Uterine smooth muscle cell (primary cell): ENCODE data around the gene GNG3. TPM values are rescaled to one million over a fixed set of nuclear protein-coding genes. Genes with fewer than 3 reads are reported as not detected.

ENCODE experiments used
- total RNA-seq: library from RNA; depleted of rRNA; stranded (reverse); fragments of >200 nt; gene quantifications from 2 replicates; pipeline ENCODE4 v1.2.3, GENCODE V29; 2014

GNG3 gene
- not detected in 2 replicates for total RNA-seq

DNA sequence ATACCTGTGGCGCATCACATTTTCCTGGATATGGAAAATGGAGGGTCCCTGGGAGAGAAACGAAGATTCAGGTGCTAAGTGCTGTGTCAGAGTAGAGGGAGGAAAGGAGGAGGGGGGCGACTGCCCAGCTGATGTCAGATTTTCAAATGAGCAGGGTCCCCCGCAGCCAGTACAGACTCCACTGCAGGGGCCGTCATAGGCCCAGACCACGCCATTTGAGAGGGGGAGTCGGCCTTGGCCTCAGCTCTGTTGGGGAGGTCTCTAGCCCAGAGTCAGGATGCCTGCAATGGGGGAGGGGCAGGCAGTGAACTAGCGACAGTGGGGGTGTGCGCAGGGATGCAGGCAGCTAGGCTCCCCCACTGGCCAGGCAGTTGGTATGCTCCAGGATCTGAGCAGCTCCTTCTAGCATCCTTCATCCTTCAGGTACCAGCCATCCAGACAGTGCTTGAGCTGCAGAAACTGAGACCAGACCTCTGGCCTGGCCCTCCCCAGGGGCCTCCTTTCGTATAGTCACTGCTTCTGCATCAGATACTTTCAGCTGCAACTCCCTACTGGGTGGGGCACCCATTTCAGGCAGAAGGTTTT is at the start of gene GNG3, which contains the start of gene BSCL2:
Gene GNG3 (plus strand): TSS at position 400 of the 585 bp plus-strand sequence. CDS start 620 bp downstream, outside the sequence.
Gene BSCL2 (minus strand): TSS at position 148 of the 585 bp plus-strand sequence. CDS start 229 bp downstream, outside the sequence.

DNA sequence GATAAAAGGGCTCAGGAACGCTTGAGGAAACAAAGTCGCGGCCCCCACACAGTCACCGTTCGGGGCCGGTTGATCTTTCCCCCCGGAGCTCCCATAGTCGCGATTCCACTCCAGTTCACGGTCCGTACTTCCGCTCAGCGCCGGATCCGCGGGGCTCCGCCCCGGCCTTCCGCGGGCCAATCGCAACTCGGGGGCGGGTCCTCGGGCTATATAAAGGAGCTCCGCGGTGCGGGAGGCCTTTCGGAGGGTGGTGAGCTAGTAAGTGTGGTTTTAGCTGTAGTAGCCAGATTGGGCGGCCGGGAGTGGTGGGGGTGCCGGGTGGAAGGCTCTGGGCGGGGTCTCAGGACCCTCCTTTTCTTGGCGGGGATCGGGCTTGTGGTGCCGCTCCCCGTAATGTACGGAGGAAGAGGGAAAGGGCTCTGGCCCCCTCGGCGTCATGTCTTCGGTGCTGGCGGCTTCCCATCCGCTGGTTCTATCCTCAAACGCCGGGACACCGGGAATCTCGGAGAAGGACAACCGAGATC is 42.3 kb upstream of the GNG3 start, which contains the start of the genes C11orf98 and CSKMT:
Gene C11orf98 (minus strand): TSS at position 136 of the 524 bp plus-strand sequence. CDS start 41 bp downstream, at position 95.
Gene CSKMT (plus strand): TSS at position 238 of the 524 bp plus-strand sequence. CDS start 568 bp downstream, outside the sequence.

DNA sequence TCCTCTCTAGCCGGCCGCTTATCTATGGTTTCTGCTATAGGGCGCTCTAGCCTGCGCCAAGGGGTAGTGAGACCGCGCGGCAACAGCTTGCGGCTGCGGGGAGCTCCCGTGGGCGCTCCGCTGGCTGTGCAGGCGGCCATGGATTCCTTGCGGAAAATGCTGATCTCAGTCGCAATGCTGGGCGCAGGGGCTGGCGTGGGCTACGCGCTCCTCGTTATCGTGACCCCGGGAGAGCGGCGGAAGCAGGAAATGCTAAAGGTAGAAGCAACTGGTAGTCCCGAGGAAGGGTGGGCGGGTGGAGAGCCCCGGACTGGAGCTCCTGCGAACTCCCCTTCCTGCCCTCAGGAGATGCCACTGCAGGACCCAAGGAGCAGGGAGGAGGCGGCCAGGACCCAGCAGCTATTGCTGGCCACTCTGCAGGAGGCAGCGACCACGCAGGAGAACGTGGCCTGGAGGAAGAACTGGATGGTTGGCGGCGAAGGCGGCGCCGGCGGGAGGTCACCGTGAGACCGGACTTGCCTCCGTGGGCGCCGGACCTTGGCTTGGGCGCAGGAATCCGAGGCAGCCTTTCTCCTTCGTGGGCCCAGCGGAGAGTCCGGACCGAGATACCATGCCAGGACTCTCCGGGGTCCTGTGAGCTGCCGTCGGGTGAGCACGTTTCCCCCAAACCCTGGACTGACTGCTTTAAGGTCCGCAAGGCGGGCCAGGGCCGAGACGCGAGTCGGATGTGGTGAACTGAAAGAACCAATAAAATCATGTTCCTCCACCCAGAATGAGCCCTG is 35.7 kb upstream of the GNG3 start, which contains the start of the genes LBHD1 and UQCC3:
Gene LBHD1 (minus strand): TSS at position 660 of the 782 bp plus-strand sequence. CDS start 2,236 bp downstream, outside the sequence.
Gene UQCC3 (plus strand): TSS at position 66 of the 782 bp plus-strand sequence. CDS start 73 bp downstream, at position 139.

DNA sequence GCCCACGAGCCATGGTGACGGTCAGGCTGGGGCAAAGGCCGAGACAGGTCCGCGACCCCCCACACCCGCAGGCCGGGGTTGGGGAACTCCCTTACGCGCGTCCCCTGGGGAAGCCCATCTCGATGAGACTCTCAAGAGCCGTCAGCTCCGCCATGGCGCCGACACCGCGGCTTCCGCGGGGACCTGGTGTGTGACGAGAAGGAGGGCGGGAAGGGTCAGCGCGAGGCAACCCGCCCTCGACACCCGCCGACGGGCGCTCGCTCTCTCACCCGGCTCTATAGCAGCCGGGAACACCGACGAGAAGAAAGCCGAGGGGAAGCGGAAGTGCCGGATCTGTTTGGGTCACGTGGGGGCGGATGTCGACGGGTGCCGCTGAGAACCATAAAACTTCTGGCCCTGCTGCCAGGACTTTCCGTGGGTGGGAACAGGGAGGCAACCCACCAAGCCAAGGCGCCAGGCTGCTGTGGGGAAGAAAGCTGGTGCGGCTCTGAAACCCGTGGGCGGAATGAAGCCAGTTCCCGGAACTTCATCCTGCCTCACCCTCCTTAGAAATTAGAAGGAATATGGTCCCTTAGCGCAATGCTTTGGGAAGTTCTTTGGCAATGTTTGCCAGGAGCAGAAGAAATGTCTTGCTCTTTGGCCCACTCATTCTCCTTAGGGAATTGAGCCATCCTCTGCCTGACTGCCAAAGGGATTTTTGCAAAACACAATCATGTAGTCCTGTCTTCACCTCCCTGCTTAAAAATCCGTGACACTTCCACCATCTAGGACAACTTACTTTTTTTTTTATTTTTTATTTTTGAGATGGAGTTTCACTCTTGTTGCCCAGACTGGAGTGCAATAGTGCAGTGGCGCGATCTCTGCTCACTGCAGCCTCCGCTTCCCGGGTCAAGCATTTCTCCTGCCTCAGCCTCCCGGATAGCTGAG is 28.4 kb upstream of the GNG3 start, which contains the start of gene UBXN1:
Gene UBXN1 (minus strand): TSS at position 304 of the 927 bp plus-strand sequence. CDS start 150 bp downstream, at position 154.

DNA sequence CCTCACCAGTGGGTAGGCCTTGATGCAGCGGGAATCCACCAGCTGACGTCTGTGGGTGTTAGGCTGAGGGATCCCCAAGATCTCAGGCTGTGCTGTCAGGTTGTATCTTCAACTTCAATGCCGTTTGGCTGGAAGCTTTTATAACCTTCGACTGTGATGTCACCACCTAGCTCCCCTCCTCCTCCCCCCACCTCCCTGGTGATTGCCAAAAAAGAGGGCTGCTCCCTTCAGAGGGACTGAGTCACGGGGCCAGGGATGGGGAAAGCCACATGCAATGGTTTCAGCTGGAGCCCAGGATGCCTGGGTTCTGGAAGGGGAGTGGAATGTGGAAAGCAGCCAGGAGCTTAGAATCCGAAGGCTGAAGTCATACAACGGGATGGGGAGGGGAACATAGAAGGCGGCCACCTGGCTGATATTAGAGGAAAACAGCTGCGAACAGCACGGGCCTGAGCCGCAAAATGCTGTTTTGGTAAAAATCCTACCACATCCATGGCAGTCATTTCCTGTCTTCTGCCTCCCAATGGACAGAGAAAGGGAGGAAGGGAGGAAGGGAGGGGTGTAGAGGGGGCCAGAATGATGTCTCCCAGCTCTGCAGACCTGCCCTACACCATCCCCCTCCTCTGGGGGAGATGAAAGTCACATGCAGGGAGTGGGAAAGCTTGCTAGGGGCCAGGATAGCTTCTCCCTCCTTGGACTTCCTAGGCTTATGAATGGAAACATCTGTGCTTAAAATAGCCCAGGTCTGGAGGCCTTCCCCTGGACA is 17.9 kb upstream of the GNG3 start, which contains the start of gene LRRN4CL:
Gene LRRN4CL (minus strand): TSS at position 110 of the 763 bp plus-strand sequence. CDS start 1,022 bp downstream, outside the sequence.

DNA sequence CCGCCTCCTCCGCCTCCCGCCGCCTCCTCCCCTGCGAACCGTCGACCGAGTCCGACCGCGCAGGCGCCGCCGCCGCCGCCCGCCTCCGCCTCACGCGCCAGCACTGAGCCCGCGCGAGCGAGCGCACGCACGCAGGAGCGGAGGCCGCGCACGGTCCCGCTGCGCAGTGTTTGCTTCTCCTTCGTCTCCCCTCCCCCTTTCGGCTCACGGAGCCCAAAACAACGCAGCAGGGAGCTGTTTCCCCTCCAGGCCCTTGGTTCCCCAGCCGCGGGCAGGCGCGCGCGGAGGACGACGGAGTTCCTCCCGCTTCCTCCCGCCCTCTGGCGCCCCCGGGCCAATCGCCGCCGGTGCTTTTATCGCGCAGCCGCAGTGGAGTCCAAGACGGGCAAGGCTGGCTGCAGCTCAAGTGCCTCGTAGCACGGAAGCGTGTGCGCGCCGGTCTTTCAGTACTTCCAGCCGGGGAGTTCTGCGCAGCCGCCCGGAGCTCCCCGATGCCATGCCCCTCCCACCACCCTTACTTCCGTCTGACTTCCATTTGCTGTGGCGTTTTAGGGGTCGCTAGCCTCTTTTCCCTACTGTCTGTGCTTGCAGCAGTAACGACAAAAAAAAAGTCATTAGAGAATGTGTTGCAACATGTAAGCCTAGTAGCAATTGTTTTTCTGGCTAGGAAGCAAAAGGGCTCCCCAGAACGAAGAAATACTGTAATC is 19.8 kb downstream of the GNG3 start, which contains the start of gene HNRNPUL2:
Gene HNRNPUL2 (minus strand): TSS at position 293 of the 707 bp plus-strand sequence. CDS start 301 bp downstream, outside the sequence.

DNA sequence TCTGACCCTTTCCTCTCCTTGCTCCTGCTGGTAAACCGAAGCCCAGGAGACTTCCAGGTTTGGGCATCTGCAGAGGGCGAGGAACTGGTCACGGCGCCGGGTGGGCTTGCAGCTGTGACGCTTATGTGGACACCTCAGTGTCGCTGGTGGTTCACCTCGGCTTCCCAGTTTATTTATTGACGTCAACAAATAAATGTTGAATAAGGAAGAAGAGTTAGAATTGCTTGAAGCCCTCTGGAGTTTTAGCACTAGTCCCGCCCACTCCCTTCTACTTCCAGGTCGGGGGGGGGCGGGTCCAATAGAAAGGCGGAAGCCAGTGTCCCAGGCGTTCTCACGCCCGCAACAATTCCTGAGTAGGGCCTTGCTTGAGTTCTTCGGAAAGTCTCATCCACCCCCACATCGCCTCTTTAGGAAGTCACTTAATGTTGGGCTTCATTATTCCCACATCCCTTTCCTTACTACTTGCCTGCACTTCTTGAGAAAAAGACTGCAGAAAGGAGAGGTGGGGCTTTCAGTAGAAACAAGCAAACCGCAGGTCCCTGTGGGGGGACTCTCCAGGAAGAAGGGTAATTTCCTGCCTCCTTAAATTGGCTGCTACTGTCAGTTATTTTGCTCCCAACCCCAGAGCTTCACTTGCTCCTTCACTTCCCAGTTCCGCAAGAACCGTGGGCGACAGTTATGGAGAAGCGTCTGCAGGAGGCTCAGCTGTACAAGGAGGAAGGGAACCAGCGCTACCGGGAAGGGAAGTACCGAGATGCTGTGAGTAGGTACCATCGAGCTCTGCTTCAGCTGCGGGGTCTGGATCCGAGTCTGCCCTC is 20.9 kb downstream of the GNG3 start, which contains the start of gene TTC9C:
Gene TTC9C (plus strand): TSS at position 316 of the 818 bp plus-strand sequence. CDS start 363 bp downstream, at position 679.

DNA sequence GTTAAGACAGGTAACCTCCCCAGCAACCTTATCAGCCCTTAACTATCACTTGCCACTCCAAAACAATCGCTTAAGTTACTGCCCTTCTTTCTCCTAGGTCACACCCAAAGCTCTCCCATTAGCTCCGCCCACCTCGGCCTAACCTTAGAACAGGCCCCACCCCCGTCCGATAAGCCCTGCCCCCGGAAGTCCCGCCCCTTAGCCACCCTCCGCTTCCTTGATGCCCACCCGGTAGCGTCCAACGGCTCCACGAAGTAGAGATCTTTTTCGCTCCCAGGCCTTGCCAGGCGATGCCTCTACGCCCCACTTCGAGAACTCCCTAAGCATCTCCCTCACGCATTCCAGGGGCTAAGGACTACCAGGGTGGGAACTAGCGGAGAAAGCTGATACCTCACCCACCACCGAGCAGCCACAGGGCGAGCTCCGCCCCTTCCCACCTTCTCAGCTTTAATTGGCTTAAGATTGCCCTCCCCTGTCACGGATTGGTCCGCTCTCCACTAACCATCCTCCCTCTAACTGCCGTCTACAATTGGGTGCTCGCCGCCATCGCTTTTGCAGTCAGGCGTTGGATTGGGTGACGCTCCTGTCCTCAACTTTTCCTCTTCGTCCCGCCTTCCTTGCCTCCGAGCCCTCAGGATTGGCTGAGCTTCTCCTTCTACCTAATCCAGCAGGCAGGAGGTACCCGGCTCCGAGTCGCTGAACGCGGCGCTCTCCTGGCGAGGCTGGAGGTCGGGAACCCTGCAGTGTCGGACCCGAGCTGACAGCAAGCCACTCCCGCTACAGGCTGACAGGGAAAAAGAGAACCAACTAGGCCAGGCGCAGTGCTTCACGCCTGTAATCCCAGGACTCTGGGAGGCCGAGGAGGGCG is 46.5 kb downstream of the GNG3 start, which contains the start of gene ZBTB3:
Gene ZBTB3 (minus strand): TSS at position 425 of the 868 bp plus-strand sequence. CDS start 496 bp downstream, outside the sequence.

Other genes starting within 250 kb of the GNG3 start
- gene AHNAK, start 160.9 kb upstream of the GNG3 start, total RNA-seq = 598 and 812 TPM in 2 replicates
- 1,010 and 1,304 TPM in 2 replicates for gene EEF1G, start 133.8 kb upstream of the GNG3 start, total RNA-seq
- gene TUT1, start 116.2 kb upstream of the GNG3 start, total RNA-seq = 7.0 TPM in 2 replicates
- 97.1 and 125 TPM in 2 replicates for gene MTA2, start 105.8 kb upstream of the GNG3 start, total RNA-seq
- gene EML3, start 94.9 kb upstream of the GNG3 start, total RNA-seq = 11.6 and 14.0 TPM in 2 replicates
- 2.3 and 2.9 TPM in 2 replicates for gene ROM1, start 94.4 kb upstream of the GNG3 start, total RNA-seq
- gene B3GAT3, start 85.7 kb upstream of the GNG3 start, total RNA-seq = 34.3 and 50.9 TPM in 2 replicates
- gene GANAB, start 61.1 kb upstream of the GNG3 start, total RNA-seq = 315 and 475 TPM in 2 replicates
- gene INTS5, start 54.4 kb upstream of the GNG3 start, total RNA-seq = 22.9 and 24.5 TPM in 2 replicates
- 24.6 and 35.6 TPM in 2 replicates for gene C11orf98, start 42.5 kb upstream of the GNG3 start, total RNA-seq
- gene CSKMT, start 42.4 kb upstream of the GNG3 start, total RNA-seq = 4.2 and 9.4 TPM in 2 replicates
- 12.0 and 12.6 TPM in 2 replicates for gene UQCC3, start 36.0 kb upstream of the GNG3 start, total RNA-seq
- 2.7 and 3.3 TPM in 2 replicates for gene LBHD1, start 35.4 kb upstream of the GNG3 start, total RNA-seq
- gene UBXN1, start 28.6 kb upstream of the GNG3 start, total RNA-seq = 99.4 and 126 TPM in 2 replicates
- 12.2 and 23.5 TPM in 2 replicates for gene LRRN4CL, start 18.1 kb upstream of the GNG3 start, total RNA-seq
- 37.4 and 39.5 TPM in 2 replicates for gene BSCL2, start 252 bp upstream of the GNG3 start, total RNA-seq
- 9.6 and 16.4 TPM in 2 replicates for gene HNRNPUL2, start 19.8 kb downstream of the GNG3 start, total RNA-seq
- gene TTC9C, start 20.8 kb downstream of the GNG3 start, total RNA-seq = 30.0 and 35.2 TPM in 2 replicates
- 14.5 and 15.6 TPM in 2 replicates for gene ZBTB3, start 46.5 kb downstream of the GNG3 start, total RNA-seq
- gene POLR2G, start 53.9 kb downstream of the GNG3 start, total RNA-seq = 66.9 and 68.8 TPM in 2 replicates
- gene TAF6L, start 63.7 kb downstream of the GNG3 start, total RNA-seq = 29.2 and 30.7 TPM in 2 replicates
- gene TMEM179B, start 79.7 kb downstream of the GNG3 start, total RNA-seq = 19.0 and 25.5 TPM in 2 replicates
- gene TMEM223, start 84.3 kb downstream of the GNG3 start, total RNA-seq = 21.8 and 24.1 TPM in 2 replicates
- 26.4 and 28.4 TPM in 2 replicates for gene NXF1, start 97.8 kb downstream of the GNG3 start, total RNA-seq
- 42.4 and 52.6 TPM in 2 replicates for gene STX5, start 124.4 kb downstream of the GNG3 start, total RNA-seq
- gene TEX54, start 125.2 kb downstream of the GNG3 start, total RNA-seq = not detected in 2 replicates
- gene WDR74, start 131.9 kb downstream of the GNG3 start, total RNA-seq = 48.4 and 68.5 TPM in 2 replicates
- 348 and 637 TPM in 2 replicates for gene SLC3A2, start 173.2 kb downstream of the GNG3 start, total RNA-seq
- gene CHRM1, start 213.7 kb downstream of the GNG3 start, total RNA-seq = not detected in 2 replicates